NCI-H82 (cell line): ENCODE data around the gene ARFGAP1.
"Not testable (repeated sequence)": the region's sequence is repeated elsewhere in the genome, so short reads cannot be mapped to it uniquely, and the experiment has no call there.

Experiments used
- DNase-seq: peaks from one replicate; lab custom pipeline; 2025; lab: John Stamatoyannopoulos, UW

The ARFGAP1 gene

GRCh38 chr20:63290677-63291472 lies 18.3 kb downstream of the ARFGAP1 start:
- DNase-seq = peak; percentile 58

GRCh38 chr20:63291811-63292210 lies 19.2 kb downstream of the ARFGAP1 start:
- DNase-seq = no peak

GRCh38 chr20:63292292-63292701 lies 19.7 kb downstream of the ARFGAP1 start:
- no peak for DNase-seq

GRCh38 chr20:63292904-63293303 lies 20.3 kb downstream of the ARFGAP1 start, which contains the start of gene COL20A1:
COL20A1 (plus strand) TSS chr20:63293186; CDS start chr20:63295108, 1,922 bp downstream.
- no peak for DNase-seq

GRCh38 chr20:63293456-63293855 lies 20.8 kb downstream of the ARFGAP1 start:
- DNase-seq = no peak

GRCh38 chr20:63293871-63294535 lies 21.4 kb downstream of the ARFGAP1 start:
- DNase-seq = no peak

GRCh38 chr20:63294536-63294900 lies 21.9 kb downstream of the ARFGAP1 start:
- no peak for DNase-seq

GRCh38 chr20:63295018-63295417 lies 22.4 kb downstream of the ARFGAP1 start:
- DNase-seq = no peak

GRCh38 chr20:63295422-63295821 lies 22.8 kb downstream of the ARFGAP1 start:
- no peak for DNase-seq

- DNase-seq = no peak
Observed at GRCh38 chr20:63295846-63296245, 23.2 kb downstream of the ARFGAP1 start.

GRCh38 chr20:63296531-63297299 lies 24.1 kb downstream of the ARFGAP1 start:
- no peak for DNase-seq

- DNase-seq = no peak
Observed at GRCh38 chr20:63297371-63297781, 24.8 kb downstream of the ARFGAP1 start.

- no peak for DNase-seq
Observed at GRCh38 chr20:63297796-63298572, 25.4 kb downstream of the ARFGAP1 start.

- no peak for DNase-seq
Observed at GRCh38 chr20:63298731-63299312, 26.2 kb downstream of the ARFGAP1 start.

GRCh38 chr20:63301671-63302070 lies 29.1 kb downstream of the ARFGAP1 start:
- DNase-seq = no peak

GRCh38 chr20:63303095-63303666 lies 30.6 kb downstream of the ARFGAP1 start:
- DNase-seq = no peak

GRCh38 chr20:63305393-63305792 lies 32.8 kb downstream of the ARFGAP1 start:
- DNase-seq = no peak

- not testable (repeated sequence) for DNase-seq
Observed at GRCh38 chr20:63305933-63306672, 33.5 kb downstream of the ARFGAP1 start.

GRCh38 chr20:63306673-63307537 lies 34.3 kb downstream of the ARFGAP1 start:
- no peak for DNase-seq
